GM10248 (cell line): ENCODE results near the gene SIGLEC15.

Experiments used
- CTCF ChIA-PET: fragments of 300-600 bp; sonication (Branson Sonifier 250); formaldehyde crosslinking; extraction: SDS; loops from one replicate; lab custom pipeline; 2021; ENCODE audit warnings: antibody characterized with exemption; lab: Yijun Ruan, JAX
- POLR2A ChIA-PET: fragments of 350-650 bp; sonication (Branson Sonifier 250); formaldehyde crosslinking; extraction: SDS; loops from one replicate; lab custom pipeline; 2020; ENCODE audit warnings: antibody characterized with exemption; lab: Yijun Ruan, JAX
- DNase-seq: peaks from one replicate; pipeline ENCODE4 v3.0.0; 2012; ENCODE audit errors: extremely low spot score
- TF ChIP-seq, protein P1 (sequence below): IDR thresholded peaks from 2 replicates; pipeline ENCODE4 v1.5.1; 2012; ENCODE audit warnings: mild to moderate bottlenecking, low read depth; ENCODE audit errors: extremely low read depth, missing control alignments, control extremely low read depth

Gene SIGLEC15

GRCh38 chr18:45887585-45887984 is 62.1 kb downstream of the SIGLEC15 start:
- DNase-seq = no peak
- TF ChIP-seq, protein P1, sequence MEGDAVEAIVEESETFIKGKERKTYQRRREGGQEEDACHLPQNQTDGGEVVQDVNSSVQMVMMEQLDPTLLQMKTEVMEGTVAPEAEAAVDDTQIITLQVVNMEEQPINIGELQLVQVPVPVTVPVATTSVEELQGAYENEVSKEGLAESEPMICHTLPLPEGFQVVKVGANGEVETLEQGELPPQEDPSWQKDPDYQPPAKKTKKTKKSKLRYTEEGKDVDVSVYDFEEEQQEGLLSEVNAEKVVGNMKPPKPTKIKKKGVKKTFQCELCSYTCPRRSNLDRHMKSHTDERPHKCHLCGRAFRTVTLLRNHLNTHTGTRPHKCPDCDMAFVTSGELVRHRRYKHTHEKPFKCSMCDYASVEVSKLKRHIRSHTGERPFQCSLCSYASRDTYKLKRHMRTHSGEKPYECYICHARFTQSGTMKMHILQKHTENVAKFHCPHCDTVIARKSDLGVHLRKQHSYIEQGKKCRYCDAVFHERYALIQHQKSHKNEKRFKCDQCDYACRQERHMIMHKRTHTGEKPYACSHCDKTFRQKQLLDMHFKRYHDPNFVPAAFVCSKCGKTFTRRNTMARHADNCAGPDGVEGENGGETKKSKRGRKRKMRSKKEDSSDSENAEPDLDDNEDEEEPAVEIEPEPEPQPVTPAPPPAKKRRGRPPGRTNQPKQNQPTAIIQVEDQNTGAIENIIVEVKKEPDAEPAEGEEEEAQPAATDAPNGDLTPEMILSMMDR = no peak
- ChIA-PET POLR2A (no interaction called here), CTCF (interaction anchor here (10.6 kb wide), 1 partner anchor 7 kb away, joined by 65 read pairs; no protein-coding TSS in a partner anchor)

DNA sequence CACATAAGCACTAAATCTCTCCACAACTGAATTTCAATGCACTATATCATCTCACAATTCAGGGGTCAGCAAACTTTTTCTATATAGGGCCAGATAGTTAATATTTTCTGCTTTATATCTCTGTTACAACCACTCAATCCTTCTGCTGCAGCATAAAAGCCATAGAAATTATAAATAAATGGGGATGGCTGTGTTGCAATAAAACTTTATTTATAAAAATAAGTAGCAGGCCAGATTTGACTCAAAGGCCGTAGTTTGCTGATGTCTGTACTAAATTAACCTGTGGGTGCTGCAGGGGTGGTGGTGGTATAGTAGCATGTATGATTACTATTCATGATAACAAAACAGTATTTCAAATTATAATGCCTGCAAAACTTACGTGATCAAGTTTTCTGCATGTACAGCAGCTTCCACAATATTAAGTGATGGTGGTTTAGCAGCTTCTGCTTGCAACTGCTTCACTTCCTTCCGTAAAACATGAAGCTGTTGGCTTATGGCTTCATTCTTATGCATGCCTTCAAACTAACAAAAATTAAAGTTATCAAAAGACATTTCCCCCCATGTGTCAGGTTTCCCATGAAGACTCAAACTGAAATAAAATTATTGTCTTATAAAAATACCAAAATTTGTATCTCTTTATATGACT is 64.1 kb downstream of the SIGLEC15 start:
- ChIA-PET POLR2A (no interaction called here), CTCF (interaction anchor here (0.9 to 10.6 kb wide), 3 partner anchors 9 to 17 kb away, joined by 3 to 65 read pairs (median 3); no protein-coding TSS in a partner anchor)
- DNase-seq = no peak
- TF ChIP-seq, protein P1 = no peak

GRCh38 chr18:45890606-45891005 is 65.1 kb downstream of the SIGLEC15 start:
- POLR2A ChIA-PET = no interaction called here
- TF ChIP-seq, protein P1 = no peak
- no peak for DNase-seq
- CTCF ChIA-PET = interaction anchor here (1.1 to 10.6 kb wide), 3 partner anchors 9 to 226 kb away, joined by 3 to 65 read pairs (median 3); no protein-coding TSS in a partner anchor

DNA sequence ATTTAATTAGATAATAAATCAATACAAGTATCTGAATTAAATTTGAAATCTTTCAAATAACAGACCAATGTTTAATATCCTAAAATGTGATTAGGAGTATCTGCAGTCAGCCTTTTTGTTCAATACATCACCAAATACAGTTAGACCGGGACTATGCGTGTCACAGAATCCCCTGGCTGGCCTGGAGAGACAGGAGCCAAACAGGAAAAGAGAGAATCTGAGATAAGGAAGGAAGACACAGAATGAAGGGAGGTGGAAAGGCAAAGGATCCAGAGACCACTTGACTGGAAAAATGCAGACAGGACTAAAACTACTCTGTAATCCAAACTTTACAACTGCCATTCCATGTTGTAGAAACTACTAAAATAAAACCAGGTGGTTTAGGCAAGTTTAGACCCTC is 66.3 kb downstream of the SIGLEC15 start:
- POLR2A ChIA-PET = no interaction called here
- CTCF ChIA-PET = interaction anchor here (1.7 to 10.6 kb wide), 2 partner anchors 12 to 227 kb away, joined by 3 to 65 read pairs; no protein-coding TSS in a partner anchor
- DNase-seq = no peak
- TF ChIP-seq, protein P1 = no peak
